MV-4-11 (cell line): ENCODE results near the gene NEDD8.

Source experiments
- DNase-seq: peaks from one replicate; lab custom pipeline; 2025; lab: John Stamatoyannopoulos, UW

Gene NEDD8

DNA sequence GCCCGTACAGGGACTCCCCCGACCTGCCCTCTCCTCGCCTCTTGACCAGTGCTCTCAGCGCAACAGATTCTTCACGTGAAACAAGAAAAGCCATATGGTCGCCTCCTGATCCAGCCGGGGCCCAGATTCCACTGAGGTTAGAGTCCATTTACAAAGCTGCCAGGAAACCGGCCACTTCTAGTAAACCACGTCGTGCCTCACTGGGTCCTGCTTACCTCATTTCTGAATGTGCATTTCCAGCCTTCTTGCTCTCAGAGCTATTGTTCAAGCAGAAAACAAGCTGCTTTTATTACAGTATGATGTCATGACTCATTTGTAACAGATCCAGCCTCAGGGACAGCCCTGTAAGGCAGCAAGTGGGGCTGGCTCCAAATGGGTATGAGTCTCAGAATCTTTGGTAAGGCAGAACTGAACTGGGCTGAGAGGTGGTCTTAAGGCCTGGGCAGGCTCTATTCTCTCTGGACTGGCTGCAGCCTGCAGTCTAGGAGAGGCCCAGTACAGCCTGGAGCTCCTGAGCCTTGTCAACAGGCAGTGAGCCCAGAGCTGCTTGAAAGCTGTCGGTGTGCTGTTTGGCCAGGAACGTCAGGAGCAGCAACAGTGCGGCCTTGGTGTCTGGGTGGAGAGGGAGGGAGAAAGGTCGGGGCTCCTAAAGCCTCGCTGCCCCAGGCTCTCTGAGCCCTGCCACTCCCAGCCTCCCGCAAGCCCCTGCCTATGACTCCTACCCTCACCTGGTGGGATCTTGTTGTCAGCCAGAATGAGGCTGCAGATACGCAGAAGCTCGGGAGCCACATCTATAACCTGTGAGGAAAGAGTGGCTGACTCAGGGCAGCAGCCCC lies 52.0 kb downstream of the NEDD8 start:
- no peak for DNase-seq

DNA sequence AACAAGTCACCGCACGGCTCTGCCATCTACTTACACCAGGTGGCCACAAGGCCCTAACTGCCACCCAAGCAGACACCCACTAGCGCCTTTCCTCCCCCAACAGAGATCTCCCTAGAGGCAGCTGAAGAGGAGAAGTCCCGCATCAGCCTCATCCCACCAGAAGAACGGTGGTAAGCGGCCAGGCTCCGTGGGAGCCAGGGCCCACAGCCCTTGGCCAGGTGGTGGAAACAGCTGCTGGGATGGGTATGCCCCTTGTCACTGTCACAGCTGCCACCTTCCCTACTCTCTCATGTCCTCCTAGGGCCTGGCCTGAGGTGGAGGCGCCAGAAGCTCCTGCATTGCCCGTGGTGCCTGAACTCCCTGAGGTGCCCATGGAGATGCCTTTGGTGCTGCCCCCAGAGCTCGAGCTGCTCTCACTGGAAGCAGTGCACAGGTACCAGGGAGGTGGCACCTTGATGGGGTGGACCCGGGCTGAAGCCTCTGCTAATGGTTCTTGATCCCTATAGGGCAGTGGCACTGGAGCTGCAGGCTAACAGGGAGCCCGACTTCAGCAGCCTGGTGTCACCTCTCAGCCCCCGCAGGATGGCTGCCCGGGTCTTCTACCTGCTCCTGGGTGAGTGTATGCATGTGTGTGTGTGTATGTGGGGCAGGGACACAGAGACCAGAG lies 52.7 kb downstream of the NEDD8 start:
- DNase-seq = no peak

GRCh38 chr14:24178399-24179178 lies 53.6 kb downstream of the NEDD8 start:
- DNase-seq = no peak

- no peak for DNase-seq
Measured at GRCh38 chr14:24177891-24178290, 54.3 kb downstream of the NEDD8 start.

DNA sequence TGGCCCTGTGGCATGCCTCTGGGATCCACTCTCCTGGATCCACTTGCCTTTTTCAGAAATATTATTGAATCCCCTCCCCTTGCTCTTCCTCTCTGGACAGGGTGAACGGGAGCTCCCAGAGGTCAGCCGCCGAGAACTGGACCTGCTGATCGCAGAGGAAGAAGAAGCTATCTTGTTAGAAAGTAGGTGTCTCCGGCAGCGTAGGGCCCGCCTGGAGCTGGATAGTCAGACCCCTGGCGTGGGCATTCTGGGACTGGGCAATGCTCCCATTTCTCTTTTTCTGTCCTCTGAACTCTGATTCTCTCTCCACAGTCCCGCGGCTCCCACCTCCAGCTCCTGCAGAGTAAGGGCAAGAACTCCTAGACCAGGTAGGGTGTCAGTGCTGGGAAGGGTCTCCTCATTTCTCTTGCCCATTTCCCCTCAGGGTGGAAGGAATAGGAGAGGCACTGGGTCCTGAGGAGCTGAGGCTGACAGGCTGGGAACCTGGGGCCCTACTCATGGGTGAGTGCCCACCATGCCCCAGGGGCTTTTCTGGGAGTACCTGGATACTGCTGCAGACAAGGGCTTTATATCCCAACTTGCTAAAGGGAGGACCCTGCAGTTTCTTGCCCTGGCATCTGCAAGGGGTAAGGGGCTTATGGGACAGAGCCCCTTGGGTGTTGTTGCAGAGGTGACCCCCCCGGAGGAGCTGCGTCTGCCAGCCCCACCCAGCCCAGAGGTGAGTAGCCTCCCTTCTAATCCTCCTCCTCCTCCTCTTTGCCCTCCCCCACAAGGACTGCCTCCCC lies 54.9 kb downstream of the NEDD8 start:
- DNase-seq = no peak

DNA sequence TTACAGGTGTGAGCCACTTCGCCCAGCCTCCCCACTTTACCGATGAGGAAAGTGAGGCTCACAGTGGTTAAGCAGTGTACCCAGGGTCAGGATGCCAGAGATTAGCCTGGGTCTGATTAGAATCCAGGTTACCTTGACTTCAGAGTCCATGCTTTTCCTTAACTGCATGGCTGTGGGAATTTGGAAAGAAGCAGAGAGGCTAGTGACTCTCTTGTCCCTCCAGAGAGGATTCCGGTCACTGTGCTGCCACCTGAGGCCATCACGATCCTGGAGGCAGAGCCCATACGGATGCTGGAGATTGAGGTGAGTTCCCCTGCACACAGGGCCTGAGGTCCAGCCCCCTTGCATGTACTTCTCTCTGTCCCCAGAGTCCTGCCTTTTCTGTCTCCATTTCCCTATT lies 55.6 kb downstream of the NEDD8 start:
- DNase-seq = no peak

DNA sequence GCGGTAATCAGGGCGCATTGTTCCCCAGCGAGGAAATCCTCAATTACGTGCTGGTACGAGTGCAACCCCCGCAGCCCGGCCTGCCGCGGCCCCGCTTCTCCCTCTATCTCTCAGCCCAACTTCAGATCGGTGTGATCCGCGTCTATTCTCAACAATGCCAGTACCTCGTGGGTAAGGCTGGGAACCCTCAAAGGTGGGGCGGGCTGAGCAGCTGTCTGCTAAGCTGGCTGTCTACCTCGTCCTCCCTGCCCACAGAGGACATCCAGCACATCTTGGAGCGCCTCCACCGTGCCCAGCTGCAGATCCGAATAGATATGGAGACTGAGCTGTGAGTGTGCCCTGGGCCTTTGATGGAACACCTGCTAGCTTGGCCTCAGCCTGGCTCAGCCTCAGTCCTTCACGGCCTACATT lies 59.3 kb downstream of the NEDD8 start:
- no peak for DNase-seq

DNA sequence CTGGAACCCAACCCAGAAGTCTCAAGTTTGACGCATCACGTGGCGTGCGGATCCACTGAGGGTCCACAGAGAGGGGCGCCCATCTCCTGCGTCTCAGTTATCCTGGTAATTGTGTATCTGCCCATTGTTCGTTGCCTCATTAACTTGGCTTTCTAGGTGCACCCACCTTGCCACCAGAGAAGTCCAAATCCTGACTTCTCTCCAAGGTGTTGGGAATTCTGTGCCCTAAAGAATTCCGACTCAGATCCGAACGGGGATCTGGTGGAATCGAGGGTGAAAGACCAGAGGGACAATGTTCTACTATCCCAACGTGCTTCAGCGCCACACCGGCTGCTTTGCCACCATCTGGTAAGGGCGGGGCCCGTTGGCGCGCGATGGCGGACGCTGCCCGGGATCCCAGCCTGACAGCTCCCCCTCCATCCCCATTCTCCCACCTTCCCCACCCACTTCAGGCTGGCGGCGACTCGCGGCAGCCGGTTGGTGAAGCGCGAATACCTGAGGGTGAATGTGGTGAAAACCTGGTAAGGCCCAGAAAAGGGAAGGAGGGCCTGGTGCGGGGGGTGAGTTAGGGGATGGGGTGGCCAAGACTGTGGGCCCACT lies 59.8 kb downstream of the NEDD8 start:
- DNase-seq = no peak

GRCh38 chr14:24171422-24172260 lies 60.5 kb downstream of the NEDD8 start, which contains the start of gene REC8:
TSS of gene REC8 (plus strand) at chr14:24172080. CDS start at chr14:24172553, 473 bp downstream.
- no peak for DNase-seq

GRCh38 chr14:24167469-24168114 lies 64.6 kb downstream of the NEDD8 start:
- DNase-seq = peak; percentile 63
